ENCODE results near the gene RNF151. TPM values are rescaled to one million over a fixed set of nuclear protein-coding genes. Genes with fewer than 3 reads are reported as not detected.

The RNF151 gene
- total RNA-seq, 2 experiments from 2014 or later = not detected

GRCh38 chr16:2001035-2001434 lies 34.4 kb downstream of the RNF151 start:
- Mint-ChIP-seq H3K4me3 (no peak overlapping the region), H3K27ac (no peak overlapping the region), H3K9me3 (no peaks in the 10 kb centered on the region), H3K4me1 (peaks cover 12% of the 10 kb centered on the region), H3K36me3 (peaks cover 22% of the 10 kb centered on the region), H3K27me3 (no peaks in the 10 kb centered on the region)
- no peak for DNase-seq

GRCh38 chr16:2001456-2002355 lies 35.0 kb downstream of the RNF151 start:
- no peak for DNase-seq
- Mint-ChIP-seq H3K4me3 (no peak overlapping the region), H3K36me3 (peaks cover 25% of the 10 kb centered on the region), H3K4me1 (peaks cover 11% of the 10 kb centered on the region), H3K27me3 (no peaks in the 10 kb centered on the region), H3K27ac (no peak overlapping the region), H3K9me3 (no peaks in the 10 kb centered on the region)

GRCh38 chr16:2002406-2003230 lies 36.0 kb downstream of the RNF151 start:
- Mint-ChIP-seq H3K27ac (no peak overlapping the region), H3K36me3 (peaks cover 27% of the 10 kb centered on the region), H3K4me1 (peaks cover 12% of the 10 kb centered on the region), H3K9me3 (no peaks in the 10 kb centered on the region), H3K4me3 (no peak overlapping the region), H3K27me3 (no peaks in the 10 kb centered on the region)
- no peak for DNase-seq

GRCh38 chr16:2003231-2003826 lies 36.7 kb downstream of the RNF151 start:
- H3K4me1 Mint-ChIP-seq = peaks cover 17% of the 10 kb centered on the region
- H3K36me3 Mint-ChIP-seq = peaks cover 33% of the 10 kb centered on the region
- no peak for DNase-seq
- no peak overlapping the region for H3K27ac Mint-ChIP-seq
- no peaks in the 10 kb centered on the region for H3K9me3 Mint-ChIP-seq
- no peaks in the 10 kb centered on the region for H3K27me3 Mint-ChIP-seq
- no peak overlapping the region for H3K4me3 Mint-ChIP-seq

- peak; percentile 92 for DNase-seq
- Mint-ChIP-seq H3K27me3 (no peaks in the 10 kb centered on the region), H3K9me3 (no peaks in the 10 kb centered on the region), H3K4me3 (no peak overlapping the region), H3K4me1 (peaks cover 23% of the 10 kb centered on the region), H3K27ac (no peak overlapping the region), H3K36me3 (peaks cover 38% of the 10 kb centered on the region)
These were observed 37.4 kb downstream of the RNF151 start for GRCh38 chr16:2003827-2004641.

- Mint-ChIP-seq H3K27ac (peak overlapping the region; percentile 45), H3K9me3 (no peaks in the 10 kb centered on the region), H3K36me3 (peaks cover 38% of the 10 kb centered on the region), H3K27me3 (no peaks in the 10 kb centered on the region), H3K4me3 (no peak overlapping the region), H3K4me1 (peaks cover 23% of the 10 kb centered on the region)
- DNase-seq = no peak
These were observed 38.3 kb downstream of the RNF151 start for GRCh38 chr16:2004795-2005517.

GRCh38 chr16:2005646-2006045 lies 39.0 kb downstream of the RNF151 start:
- H3K4me3 Mint-ChIP-seq = no peak overlapping the region
- no peak overlapping the region for H3K27ac Mint-ChIP-seq
- H3K9me3 Mint-ChIP-seq = no peaks in the 10 kb centered on the region
- H3K27me3 Mint-ChIP-seq = no peaks in the 10 kb centered on the region
- peaks cover 26% of the 10 kb centered on the region for H3K4me1 Mint-ChIP-seq
- no peak for DNase-seq
- H3K36me3 Mint-ChIP-seq = peaks cover 43% of the 10 kb centered on the region

- Mint-ChIP-seq H3K27ac (peak overlapping the region; percentile 86), H3K4me3 (peak overlapping the region; percentile 62), H3K36me3 (peaks cover 39% of the 10 kb centered on the region), H3K4me1 (peaks cover 26% of the 10 kb centered on the region), H3K9me3 (no peaks in the 10 kb centered on the region), H3K27me3 (no peaks in the 10 kb centered on the region)
- no peak for DNase-seq
These were observed 39.7 kb downstream of the RNF151 start for GRCh38 chr16:2006317-2006716.

GRCh38 chr16:2007081-2007836 lies 40.6 kb downstream of the RNF151 start:
- Mint-ChIP-seq H3K9me3 (no peaks in the 10 kb centered on the region), H3K4me1 (peaks cover 26% of the 10 kb centered on the region), H3K27me3 (no peaks in the 10 kb centered on the region), H3K4me3 (peak overlapping the region; percentile 88), H3K27ac (peak overlapping the region; percentile 86), H3K36me3 (peaks cover 38% of the 10 kb centered on the region)
- no peak for DNase-seq

GRCh38 chr16:2008009-2008526 lies 41.4 kb downstream of the RNF151 start:
- Mint-ChIP-seq H3K27ac (peak overlapping the region; percentile 86), H3K9me3 (no peaks in the 10 kb centered on the region), H3K4me3 (peak overlapping the region; percentile 88), H3K36me3 (peaks cover 34% of the 10 kb centered on the region), H3K27me3 (no peaks in the 10 kb centered on the region), H3K4me1 (peaks cover 26% of the 10 kb centered on the region)
- no peak for DNase-seq

GRCh38 chr16:2008631-2009163 lies 42.0 kb downstream of the RNF151 start:
- H3K27ac Mint-ChIP-seq = peak overlapping the region; percentile 86
- DNase-seq = peak; percentile 67
- H3K4me3 Mint-ChIP-seq = peak overlapping the region; percentile 88
- H3K36me3 Mint-ChIP-seq = peaks cover 34% of the 10 kb centered on the region
- peaks cover 26% of the 10 kb centered on the region for H3K4me1 Mint-ChIP-seq
- no peaks in the 10 kb centered on the region for H3K9me3 Mint-ChIP-seq
- no peaks in the 10 kb centered on the region for H3K27me3 Mint-ChIP-seq

GRCh38 chr16:2009164-2009711 lies 42.6 kb downstream of the RNF151 start:
- Mint-ChIP-seq H3K27ac (peak overlapping the region; percentile 86), H3K9me3 (no peaks in the 10 kb centered on the region), H3K4me1 (peaks cover 26% of the 10 kb centered on the region), H3K36me3 (peaks cover 34% of the 10 kb centered on the region), H3K4me3 (peak overlapping the region; percentile 88), H3K27me3 (no peaks in the 10 kb centered on the region)
- DNase-seq = peak; percentile 44
